Activated naive CD4-positive, alpha-beta T cell treated with anti-CD3 and anti-CD28 coated beads, Interleukin-2, amount 50 U/mL, for 16 hours (primary cell): ENCODE data around the gene MZT1.

Experiments
- DNase-seq: peaks from one replicate; pipeline ENCODE4 v3.0.0-alpha.2; 2020

MZT1 gene

GRCh38 chr13:72678312-72678711 is 49.1 kb downstream of the MZT1 start:
- DNase-seq: no peak

DNA sequence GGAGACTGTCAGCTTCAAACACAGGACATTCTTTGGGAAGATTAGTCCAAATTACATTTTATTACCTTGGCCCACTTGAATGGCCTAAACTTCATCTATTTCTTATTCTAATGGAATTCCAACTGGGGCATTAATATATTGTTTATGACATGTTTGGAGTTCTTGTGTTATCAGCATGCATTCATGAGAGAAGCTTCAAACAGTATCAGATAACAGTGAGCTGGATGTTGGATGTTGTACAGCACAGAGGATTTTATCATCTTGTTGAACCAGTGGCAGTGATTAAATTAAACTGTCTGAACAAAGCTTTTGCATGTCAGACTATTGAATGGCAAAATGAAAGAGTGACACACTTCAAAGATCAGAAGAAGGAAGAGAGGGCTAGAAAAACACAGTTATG is 50.0 kb downstream of the MZT1 start:
- DNase-seq: no peak

- no peak for DNase-seq
Measured at GRCh38 chr13:72666391-72666790, 61.0 kb downstream of the MZT1 start.

DNA sequence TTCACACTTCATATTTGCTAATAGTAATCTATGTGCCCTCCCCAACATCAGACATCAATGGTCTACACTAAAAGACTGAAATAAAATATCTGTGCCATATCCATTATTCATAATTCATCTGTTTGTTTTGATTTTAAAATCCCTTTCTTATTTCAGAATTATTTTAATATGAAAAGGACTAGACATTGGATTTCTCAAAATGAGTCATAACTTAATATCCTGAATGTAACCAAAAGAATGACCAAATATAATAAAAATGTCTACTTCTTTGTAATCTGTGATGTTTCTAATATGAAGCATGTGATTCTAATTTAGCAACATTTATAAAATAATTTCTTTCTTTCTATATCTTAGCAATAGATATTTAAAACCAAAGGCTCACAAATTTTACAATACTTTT is 64.9 kb downstream of the MZT1 start:
- no peak for DNase-seq
